Activated B cell treated with CpG ODN at 0.5 μM for 24 hours (primary cell): ENCODE data around the gene MFRP. TPM values are rescaled to one million over a fixed set of nuclear protein-coding genes. Genes with fewer than 3 reads are reported as not detected.

Experiments
- ATAC-seq: fragments of 200-7000 bp; cut with Tn5 transposase; one replicate; pipeline ENCODE4 v1.10.0; 2021; ENCODE audit warnings: low read depth, mild to moderate bottlenecking, moderate library complexity
- CTCF ChIA-PET: fragments of 350-600 bp; sonication (Branson Sonifier 250); formaldehyde crosslinking; loops from one replicate; lab custom pipeline; 2021; ENCODE audit warnings: antibody characterized with exemption; lab: Charles Lee
- POLR2A ChIA-PET: fragments of 350-600 bp; sonication (Branson Sonifier 250); formaldehyde crosslinking; loops from one replicate; lab custom pipeline; 2021; ENCODE audit warnings: antibody characterized with exemption; lab: Charles Lee
- DNase-seq: peaks from one replicate; pipeline ENCODE4 v3.0.0; 2022
- H3K27ac Mint-ChIP-seq: one replicate; pipeline ENCODE4 v1.8.0; 2020; ENCODE audit warnings: mixed read lengths
- H3K27me3 Mint-ChIP-seq: one replicate; pipeline ENCODE4 v1.8.0; 2021; ENCODE audit warnings: mixed read lengths
- H3K36me3 Mint-ChIP-seq: one replicate; pipeline ENCODE4 v1.8.0; 2021; ENCODE audit warnings: low read depth, mixed read lengths
- H3K4me1 Mint-ChIP-seq: one replicate; pipeline ENCODE4 v1.8.0; 2021; ENCODE audit warnings: mixed read lengths
- H3K4me3 Mint-ChIP-seq: one replicate; pipeline ENCODE4 v1.8.0; 2020; ENCODE audit warnings: mild to moderate bottlenecking, mixed read lengths
- H3K9me3 Mint-ChIP-seq: one replicate; pipeline ENCODE4 v1.8.0; 2020; ENCODE audit warnings: mixed read lengths
- intact Hi-C: fragments of 100-400 bp; cut with micrococcal nuclease; formaldehyde crosslinking; loops from one replicate; pipeline ENCODE4 v1.15.1; 2024
- total RNA-seq: library from RNA; stranded (reverse); gene quantifications from 2 replicates; pipeline ENCODE4 v1.2.3, GENCODE V29; 2022
- TF ChIP-seq, protein P1 (sequence below): fragments of 200-600 bp; IDR thresholded peaks from one replicate; pipeline ENCODE4 v1.8.0; 2022; ENCODE audit warnings: antibody characterized with exemption, mild to moderate bottlenecking

The MFRP gene
- total RNA-seq, 1 donor from 2014 or later, result not detected

DNA sequence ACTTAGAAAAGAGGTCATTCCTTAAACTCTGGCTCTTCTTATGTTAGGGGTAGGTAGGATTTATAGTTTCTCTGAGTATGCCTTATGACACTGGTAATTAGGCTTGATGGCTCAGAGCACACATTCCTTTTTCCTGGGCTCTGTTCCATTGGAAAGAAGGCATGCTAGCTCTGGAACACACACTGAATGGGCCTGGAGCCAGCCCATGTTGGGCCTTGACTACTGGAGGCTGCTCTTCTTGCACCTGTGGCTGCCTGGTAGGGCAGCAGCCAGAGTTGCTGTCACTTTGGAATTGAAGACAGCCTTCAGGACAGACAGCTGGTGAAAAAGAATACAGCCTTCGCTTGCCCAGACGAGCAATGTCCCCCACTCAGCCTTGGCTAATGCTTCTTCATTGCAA, 47.8 kb downstream of the MFRP start:
- DNase-seq (no peak), ATAC-seq (no peak)
- POLR2A ChIA-PET, result no interaction called here
- peaks cover 83% of the 10 kb centered on the region for H3K36me3 Mint-ChIP-seq
- no peak overlapping the region for H3K4me3 Mint-ChIP-seq
- H3K27ac Mint-ChIP-seq, result no peak overlapping the region
- no peaks in the 10 kb centered on the region for H3K4me1 Mint-ChIP-seq
- intact Hi-C loops, result no loop called here
- H3K9me3 Mint-ChIP-seq, result no peaks in the 10 kb centered on the region
- H3K27me3 Mint-ChIP-seq, result no peaks in the 10 kb centered on the region
- CTCF ChIA-PET, result no interaction called here
- TF ChIP-seq, protein P1, sequence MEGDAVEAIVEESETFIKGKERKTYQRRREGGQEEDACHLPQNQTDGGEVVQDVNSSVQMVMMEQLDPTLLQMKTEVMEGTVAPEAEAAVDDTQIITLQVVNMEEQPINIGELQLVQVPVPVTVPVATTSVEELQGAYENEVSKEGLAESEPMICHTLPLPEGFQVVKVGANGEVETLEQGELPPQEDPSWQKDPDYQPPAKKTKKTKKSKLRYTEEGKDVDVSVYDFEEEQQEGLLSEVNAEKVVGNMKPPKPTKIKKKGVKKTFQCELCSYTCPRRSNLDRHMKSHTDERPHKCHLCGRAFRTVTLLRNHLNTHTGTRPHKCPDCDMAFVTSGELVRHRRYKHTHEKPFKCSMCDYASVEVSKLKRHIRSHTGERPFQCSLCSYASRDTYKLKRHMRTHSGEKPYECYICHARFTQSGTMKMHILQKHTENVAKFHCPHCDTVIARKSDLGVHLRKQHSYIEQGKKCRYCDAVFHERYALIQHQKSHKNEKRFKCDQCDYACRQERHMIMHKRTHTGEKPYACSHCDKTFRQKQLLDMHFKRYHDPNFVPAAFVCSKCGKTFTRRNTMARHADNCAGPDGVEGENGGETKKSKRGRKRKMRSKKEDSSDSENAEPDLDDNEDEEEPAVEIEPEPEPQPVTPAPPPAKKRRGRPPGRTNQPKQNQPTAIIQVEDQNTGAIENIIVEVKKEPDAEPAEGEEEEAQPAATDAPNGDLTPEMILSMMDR, result no peak

- H3K4me1 Mint-ChIP-seq, result no peaks in the 10 kb centered on the region
- TF ChIP-seq, protein P1, result no peak
- DNase-seq (no peak), ATAC-seq (no peak)
- H3K36me3 Mint-ChIP-seq, result peaks cover 79% of the 10 kb centered on the region
- CTCF ChIA-PET, result interaction anchor here (0.8 to 1.2 kb wide), 2 partner anchors 14 to 132 kb away, joined by 3 to 6 read pairs; no protein-coding TSS in a partner anchor
- no peaks in the 10 kb centered on the region for H3K27me3 Mint-ChIP-seq
- intact Hi-C loops, result no loop called here
- no peaks in the 10 kb centered on the region for H3K9me3 Mint-ChIP-seq
- no peak overlapping the region for H3K4me3 Mint-ChIP-seq
- no peak overlapping the region for H3K27ac Mint-ChIP-seq
- POLR2A ChIA-PET, result no interaction called here
Measured at GRCh38 chr11:119297938-119298337, 48.6 kb downstream of the MFRP start.

GRCh38 chr11:119295178-119295577, 51.3 kb downstream of the MFRP start:
- no peak overlapping the region for H3K4me3 Mint-ChIP-seq
- DNase-seq, result no peak
- intact Hi-C loops, result no loop called here
- CTCF ChIA-PET, result no interaction called here
- no peaks in the 10 kb centered on the region for H3K27me3 Mint-ChIP-seq
- H3K9me3 Mint-ChIP-seq, result peaks cover 4% of the 10 kb centered on the region
- H3K27ac Mint-ChIP-seq, result no peak overlapping the region
- H3K4me1 Mint-ChIP-seq, result no peaks in the 10 kb centered on the region
- POLR2A ChIA-PET, result no interaction called here
- TF ChIP-seq, protein P1, result no peak
- peaks cover 69% of the 10 kb centered on the region for H3K36me3 Mint-ChIP-seq
- no peak for ATAC-seq

GRCh38 chr11:119293461-119293860, 53.0 kb downstream of the MFRP start:
- no peaks in the 10 kb centered on the region for H3K4me1 Mint-ChIP-seq
- ChIA-PET CTCF (no interaction called here), POLR2A (no interaction called here)
- peaks cover 59% of the 10 kb centered on the region for H3K36me3 Mint-ChIP-seq
- H3K9me3 Mint-ChIP-seq, result peaks cover 4% of the 10 kb centered on the region
- H3K27me3 Mint-ChIP-seq, result no peaks in the 10 kb centered on the region
- H3K4me3 Mint-ChIP-seq, result no peak overlapping the region
- ATAC-seq, result no peak
- TF ChIP-seq, protein P1, result no peak
- intact Hi-C loops, result no loop called here
- H3K27ac Mint-ChIP-seq, result no peak overlapping the region
- DNase-seq, result no peak

- Mint-ChIP-seq H3K36me3 (peaks cover 64% of the 10 kb centered on the region), H3K27ac (no peak overlapping the region), H3K4me1 (no peaks in the 10 kb centered on the region), H3K4me3 (no peak overlapping the region), H3K27me3 (no peaks in the 10 kb centered on the region), H3K9me3 (peaks cover 4% of the 10 kb centered on the region)
- DNase-seq (no peak), ATAC-seq (no peak)
- TF ChIP-seq, protein P1, result no peak
- CTCF ChIA-PET, result no interaction called here
- POLR2A ChIA-PET, result no interaction called here
- intact Hi-C loops, result no loop called here
Measured at GRCh38 chr11:119290894-119291497, 55.5 kb downstream of the MFRP start.

Other genes with a start within 250 kb of the MFRP start
- 31.0 and 33.1 TPM in 2 replicates for gene DPAGT1, start 244.9 kb downstream of the MFRP start, total RNA-seq
- 6.5 and 6.7 TPM in 2 replicates for gene C2CD2L, start 239.4 kb downstream of the MFRP start, total RNA-seq
- 47.8 and 62.6 TPM in 2 replicates for gene HINFP, start 225.1 kb downstream of the MFRP start, total RNA-seq
- gene ABCG4, start 197.7 kb downstream of the MFRP start, total RNA-seq, result not detected in 2 replicates
- gene NLRX1, start 178.0 kb downstream of the MFRP start, total RNA-seq, result 9.8 TPM in 2 replicates
- gene NHERF4, start 161.2 kb downstream of the MFRP start, total RNA-seq, result 0.13 and 0.27 TPM in 2 replicates
- gene CBL, start 140.4 kb downstream of the MFRP start, total RNA-seq, result 26.2 and 27.8 TPM in 2 replicates
- gene MCAM, start 29.6 kb downstream of the MFRP start, total RNA-seq, result 0.15 and 0.20 TPM in 2 replicates
- gene RNF26, start 12.2 kb downstream of the MFRP start, total RNA-seq, result 20.1 and 21.2 TPM in 2 replicates
- gene C1QTNF5, start 5.8 kb downstream of the MFRP start, total RNA-seq, result not detected in 2 replicates
- gene USP2, start 35.0 kb upstream of the MFRP start, total RNA-seq, result 0.24 TPM in 1 of 2 replicates, not detected in the other
- gene THY1, start 76.5 kb upstream of the MFRP start, total RNA-seq, result not detected in 2 replicates